Neural cell (in vitro differentiated cells): ENCODE results near the gene ZCRB1.

ENCODE experiments used
- EP300 ChIP-seq: fragments of 450-650 bp; conservative IDR thresholded peaks from 2 replicates; pipeline ENCODE4 v1.6.1; 2014; ENCODE audit warnings: antibody characterized with exemption, mild to moderate bottlenecking, moderate library complexity; ENCODE audit not compliant: poor library complexity, severe bottlenecking
- EZH2 ChIP-seq: fragments of 200-600, 300-800 bp; shearing (Covaris generic), sonication (generic); IDR thresholded peaks from 2 replicates; pipeline ENCODE4 v1.6.1; 2014; ENCODE audit warnings: antibody characterized with exemption, low read length, borderline replicate concordance, mild to moderate bottlenecking; ENCODE audit not compliant: insufficient read depth, poor library complexity, severe bottlenecking
- SMC3 ChIP-seq: fragments of 450-650 bp; conservative IDR thresholded peaks from 2 replicates; pipeline ENCODE4 v1.6.1; 2014; ENCODE audit warnings: antibody characterized with exemption, mild to moderate bottlenecking, moderate library complexity; ENCODE audit not compliant: poor library complexity
- TF ChIP-seq, protein P1 (sequence below): fragments of 450-650 bp; IDR thresholded peaks from 2 replicates; pipeline ENCODE4 v1.5.1; 2014; ENCODE audit warnings: antibody characterized with exemption, mild to moderate bottlenecking, moderate library complexity; ENCODE audit not compliant: poor library complexity, severe bottlenecking

DNA sequence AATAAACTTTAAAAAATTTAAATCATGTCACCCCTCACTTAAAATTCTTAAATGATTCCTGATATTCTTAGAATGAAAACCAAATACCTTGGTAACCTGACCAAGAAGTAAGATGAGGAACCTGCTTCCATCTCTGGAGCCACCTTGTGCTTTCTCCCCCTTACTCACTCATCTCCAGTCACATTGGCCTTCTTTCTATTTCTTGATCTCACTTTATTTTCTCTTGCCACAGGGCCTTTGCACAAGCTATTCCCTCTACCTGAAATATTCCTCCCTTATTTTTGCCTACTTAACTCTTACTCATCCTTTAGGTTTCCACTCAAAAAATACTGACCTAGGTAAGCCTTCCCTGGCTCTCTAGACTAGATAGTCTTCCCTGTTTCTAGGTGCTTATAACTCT is 5.1 kb downstream of the ZCRB1 start:
- TF ChIP-seq EZH2: no peak
- TF ChIP-seq, protein P1, sequence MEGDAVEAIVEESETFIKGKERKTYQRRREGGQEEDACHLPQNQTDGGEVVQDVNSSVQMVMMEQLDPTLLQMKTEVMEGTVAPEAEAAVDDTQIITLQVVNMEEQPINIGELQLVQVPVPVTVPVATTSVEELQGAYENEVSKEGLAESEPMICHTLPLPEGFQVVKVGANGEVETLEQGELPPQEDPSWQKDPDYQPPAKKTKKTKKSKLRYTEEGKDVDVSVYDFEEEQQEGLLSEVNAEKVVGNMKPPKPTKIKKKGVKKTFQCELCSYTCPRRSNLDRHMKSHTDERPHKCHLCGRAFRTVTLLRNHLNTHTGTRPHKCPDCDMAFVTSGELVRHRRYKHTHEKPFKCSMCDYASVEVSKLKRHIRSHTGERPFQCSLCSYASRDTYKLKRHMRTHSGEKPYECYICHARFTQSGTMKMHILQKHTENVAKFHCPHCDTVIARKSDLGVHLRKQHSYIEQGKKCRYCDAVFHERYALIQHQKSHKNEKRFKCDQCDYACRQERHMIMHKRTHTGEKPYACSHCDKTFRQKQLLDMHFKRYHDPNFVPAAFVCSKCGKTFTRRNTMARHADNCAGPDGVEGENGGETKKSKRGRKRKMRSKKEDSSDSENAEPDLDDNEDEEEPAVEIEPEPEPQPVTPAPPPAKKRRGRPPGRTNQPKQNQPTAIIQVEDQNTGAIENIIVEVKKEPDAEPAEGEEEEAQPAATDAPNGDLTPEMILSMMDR: no peak
- no peak for TF ChIP-seq SMC3
- no peak for TF ChIP-seq EP300
